H1 (cell line): ENCODE results near the gene HADHB. TPM values are rescaled to one million over a fixed set of nuclear protein-coding genes. Genes with fewer than 3 reads are reported as not detected.

Experiments used
- CTCF ChIA-PET: fragments of 300-600 bp; sonication (Branson Sonifier 250); formaldehyde crosslinking; loops from one replicate; lab custom pipeline; 2021; ENCODE audit not compliant: partially characterized antibody; lab: Charles Lee
- POLR2A ChIA-PET: fragments of 300-600 bp; sonication (Branson Sonifier 250); formaldehyde crosslinking; loops from one replicate; lab custom pipeline; 2021; ENCODE audit warnings: inconsistent platforms; ENCODE audit not compliant: partially characterized antibody; lab: Charles Lee
- DNase-seq, 2 experiments: peaks; one replicate each; pipeline versions ENCODE4 v3.0.0 to v3.0.0-alpha.2; 2010 to 2022; ENCODE audit warnings: low spot score in 2 of 2, low read depth in 1 of 2, mixed read lengths in 1 of 2
- FAIRE-seq: peaks from 2 replicates; lab custom pipeline; 2011; peaks lifted over from hg19 to GRCh38; lab: Jason Lieb, UNC
- H2AFZ ChIP-seq: 2 replicates; pipeline ENCODE4 v1.8.1; 2012; ENCODE audit warnings: low read length, inconsistent platforms
- H2AK5ac ChIP-seq: 2 replicates; pipeline ENCODE4 v1.6.1; 2013; ENCODE audit warnings: low read depth, low read length
- H2BK120ac ChIP-seq: replicated peaks from 2 replicates; pipeline ENCODE3; 2013; ENCODE audit warnings: low read depth, low read length, inconsistent platforms
- H2BK12ac ChIP-seq: 2 replicates; pipeline ENCODE4 v1.6.1; 2013; ENCODE audit warnings: low read depth, low read length
- H2BK15ac ChIP-seq: 2 replicates; pipeline ENCODE4 v1.6.1; 2013; ENCODE audit warnings: low read length
- H2BK20ac ChIP-seq: 2 replicates; pipeline ENCODE4 v1.6.1; 2013; ENCODE audit warnings: low read length
- H2BK5ac ChIP-seq: 2 replicates; pipeline ENCODE4 v1.6.1; 2013; ENCODE audit warnings: low read depth, low read length
- H3K14ac ChIP-seq: 2 replicates; pipeline ENCODE4 v1.6.1; 2013; ENCODE audit warnings: inconsistent platforms; ENCODE audit not compliant: insufficient read length
- H3K18ac ChIP-seq: 2 replicates; pipeline ENCODE4 v1.6.1; 2013; ENCODE audit warnings: low read length; ENCODE audit errors: extremely low read depth
- H3K23ac ChIP-seq: 2 replicates; pipeline ENCODE4 v1.6.1; 2013; ENCODE audit warnings: inconsistent platforms; ENCODE audit not compliant: insufficient read length
- H3K23me2 ChIP-seq: 2 replicates; pipeline ENCODE4 v1.6.1; 2013; ENCODE audit warnings: low read depth, low read length
- H3K27ac ChIP-seq: 2 replicates; pipeline ENCODE4 v1.6.1; 2011; ENCODE audit warnings: low read depth, low read length, inconsistent platforms
- H3K27me3 ChIP-seq, 4 experiments: replicated peaks in 1 of 4; 1 replicate in 1 of 4; 2 replicates in 3 of 4; pipeline versions ENCODE4 v1.6.1 to v1.8.1; 2011 to 2013; ENCODE audit warnings: low read length in 3 of 4, mild to moderate bottlenecking in 3 of 4, inconsistent platforms in 2 of 4, mixed read lengths in 2 of 4, moderate library complexity in 1 of 4; ENCODE audit not compliant: control insufficient read depth in 3 of 4, insufficient read depth in 3 of 4; ENCODE audit errors: extremely low read depth in 1 of 4
- H3K36me3 ChIP-seq, 4 experiments: 2 replicates each; pipeline versions ENCODE4 v1.6.1 to v1.8.1; 2011 to 2013; ENCODE audit warnings: mild to moderate bottlenecking in 4 of 4, low read length in 3 of 4, moderate library complexity in 2 of 4, control low read depth in 1 of 4, inconsistent platforms in 1 of 4; ENCODE audit not compliant: insufficient read depth in 4 of 4, control insufficient read depth in 2 of 4
- H3K4ac ChIP-seq: replicated peaks from 2 replicates; pipeline ENCODE3; 2013; ENCODE audit warnings: low read length, low read depth, mixed read lengths, inconsistent platforms; ENCODE audit not compliant: insufficient read length
- H3K4me1 ChIP-seq, 4 experiments: replicated peaks in 1 of 4; 1 replicate in 1 of 4; 2 replicates in 3 of 4; pipeline versions ENCODE4 v1.6.1 to v1.8.1; 2011 to 2013; ENCODE audit warnings: low read length in 3 of 4, inconsistent platforms in 2 of 4, mixed read lengths in 1 of 4; ENCODE audit not compliant: insufficient read depth in 4 of 4, control insufficient read depth in 3 of 4
- H3K4me2 ChIP-seq, 2 experiments: 2 replicates each; pipeline versions ENCODE4 v1.6.1 to v1.8.1; 2011 to 2013; ENCODE audit warnings: low read depth in 2 of 2, low read length in 2 of 2, control low read depth in 1 of 2, inconsistent platforms in 1 of 2, mild to moderate bottlenecking in 1 of 2; ENCODE audit not compliant: insufficient read depth in 1 of 2
- H3K4me3 ChIP-seq, 4 experiments: fragments of 200-600, 300-600 bp in 1 of 4; sonication (generic), shearing (Covaris generic), sonication (Bioruptor Twin) in 1 of 4; 2 replicates each; pipeline versions ENCODE4 v1.5.1 to v1.8.1; 2011 to 2016; ENCODE audit warnings: low read length in 4 of 4, low read depth in 3 of 4, control low read depth in 2 of 4, inconsistent platforms in 2 of 4, mild to moderate bottlenecking in 2 of 4, mixed read lengths in 1 of 4, moderate library complexity in 1 of 4; ENCODE audit not compliant: insufficient read depth in 2 of 4; ENCODE audit errors: extremely low read depth in 1 of 4
- H3K56ac ChIP-seq: replicated peaks from 2 replicates; pipeline ENCODE3; 2013; ENCODE audit warnings: low read depth, mild to moderate bottlenecking, mixed read lengths, low read length, inconsistent platforms; ENCODE audit not compliant: insufficient read length
- H3K79me1 ChIP-seq: 2 replicates; pipeline ENCODE4 v1.6.1; 2013; ENCODE audit warnings: low read depth, low read length, control low read depth
- H3K79me2 ChIP-seq, 2 experiments: 2 replicates each; pipeline versions ENCODE4 v1.6.1 to v1.8.1; 2012 to 2013; ENCODE audit warnings: low read length in 2 of 2, mild to moderate bottlenecking in 2 of 2, inconsistent platforms in 1 of 2; ENCODE audit not compliant: insufficient read depth in 2 of 2, control insufficient read depth in 1 of 2
- H3K9ac ChIP-seq, 4 experiments: replicated peaks in 1 of 4; 1 replicate in 1 of 4; 2 replicates in 3 of 4; pipeline versions ENCODE4 v1.6.1 to v1.8.1; 2011 to 2013; ENCODE audit warnings: low read depth in 3 of 4, low read length in 3 of 4, control low read depth in 2 of 4, mild to moderate bottlenecking in 2 of 4, moderate library complexity in 2 of 4, inconsistent platforms in 1 of 4; ENCODE audit errors: extremely low read depth in 1 of 4
- H3K9me3 ChIP-seq, 2 experiments: 2 replicates each; pipeline versions ENCODE4 v1.6.1 to v1.8.1; 2012 to 2013; ENCODE audit warnings: mild to moderate bottlenecking in 2 of 2, moderate library complexity in 2 of 2, control low read depth in 1 of 2, inconsistent platforms in 1 of 2, low read depth in 1 of 2, low read length in 1 of 2, mixed read lengths in 1 of 2; ENCODE audit not compliant: insufficient read depth in 2 of 2
- H4K20me1 ChIP-seq, 2 experiments: replicated peaks in 1 of 2; 2 replicates each; pipeline versions ENCODE3 to v1.8.1; 2011 to 2013; ENCODE audit warnings: inconsistent platforms in 2 of 2, low read length in 2 of 2, mild to moderate bottlenecking in 1 of 2; ENCODE audit not compliant: insufficient read depth in 2 of 2, control insufficient read depth in 1 of 2
- H4K5ac ChIP-seq: 2 replicates; pipeline ENCODE4 v1.6.1; 2013; ENCODE audit warnings: low read length, low read depth, mixed read lengths, inconsistent platforms; ENCODE audit not compliant: insufficient read length
- H4K8ac ChIP-seq: 2 replicates; pipeline ENCODE4 v1.8.0; 2013; ENCODE audit warnings: mild to moderate bottlenecking, moderate library complexity, low read length, inconsistent platforms; ENCODE audit not compliant: insufficient read depth; ENCODE audit errors: extremely low read depth
- H4K91ac ChIP-seq: replicated peaks from 2 replicates; pipeline ENCODE3; 2013; ENCODE audit warnings: low read length, mixed read lengths, inconsistent platforms; ENCODE audit not compliant: insufficient read length
- BRCA1 ChIP-seq: IDR thresholded peaks from 2 replicates; pipeline ENCODE4 v1.6.1; 2012; ENCODE audit warnings: low read depth, low read length, improper control_type of control experiment
- CHD1 ChIP-seq: IDR thresholded peaks from 2 replicates; pipeline ENCODE4 v1.6.1; 2012; ENCODE audit warnings: low read depth, low read length, improper control_type of control experiment
- FOSL1 ChIP-seq: IDR thresholded peaks from 2 replicates; pipeline ENCODE4 v1.6.1; 2011; ENCODE audit warnings: mild to moderate bottlenecking, low read depth, low read length, moderate library complexity; ENCODE audit not compliant: insufficient read depth
- GTF2F1 ChIP-seq: IDR thresholded peaks from 2 replicates; pipeline ENCODE4 v1.6.1; 2012; ENCODE audit warnings: low read depth, low read length, improper control_type of control experiment, borderline replicate concordance
- KDM1A ChIP-seq: fragments of 200-600, 300-600 bp; sonication (generic); IDR thresholded peaks from 2 replicates; pipeline ENCODE4 v1.7.1; 2016; ENCODE audit warnings: mild to moderate bottlenecking, low read length, borderline replicate concordance
- RBBP5 ChIP-seq: IDR thresholded peaks from 2 replicates; pipeline ENCODE4 v1.7.1; 2012; ENCODE audit warnings: low read depth, mild to moderate bottlenecking, inconsistent platforms, low read length, moderate library complexity, borderline replicate concordance
- RNF2 ChIP-seq: fragments of 200-900, 300-1000 bp; sonication (generic); IDR thresholded peaks from 2 replicates; pipeline ENCODE4 v1.7.1; 2016; ENCODE audit warnings: borderline replicate concordance, low read depth, mild to moderate bottlenecking, antibody characterized with exemption, low read length; ENCODE audit not compliant: poor library complexity, severe bottlenecking; ENCODE audit errors: missing control alignments
- SAP30 ChIP-seq: fragments of 300-600 bp; sonication (generic); IDR thresholded peaks from 2 replicates; pipeline ENCODE4 v1.7.1; 2012; ENCODE audit warnings: low read length, moderate library complexity, mild to moderate bottlenecking, inconsistent platforms; ENCODE audit not compliant: insufficient read depth, insufficient replicate concordance
- SIN3A ChIP-seq, 2 experiments: IDR thresholded peaks in 1 of 2; conservative IDR thresholded peaks in 1 of 2; 2 replicates each; pipeline ENCODE4 v1.6.1; 2011 to 2012; ENCODE audit warnings: low read length in 2 of 2, improper control_type of control experiment in 1 of 2, low read depth in 1 of 2, mild to moderate bottlenecking in 1 of 2
- TBP ChIP-seq: IDR thresholded peaks from 2 replicates; pipeline ENCODE4 v1.6.1; 2011; ENCODE audit warnings: low read depth, low read length, improper control_type of control experiment
- WGBS, 2 experiments: shearing (Covaris generic) in 1 of 2; methylation state at CpG; one replicate each; pipeline versions ENCODE4 v1.1.6 to v1.1.7; 2013 to 2015; ENCODE audit warnings: low lambda C conversion rate in 2 of 2, mixed read lengths in 2 of 2, inconsistent platforms in 1 of 2, low coverage in 1 of 2, missing lambda C conversion rate in 1 of 2; ENCODE audit not compliant: insufficient replicate concordance in 2 of 2, insufficient coverage in 1 of 2, insufficient read length in 1 of 2; ENCODE audit errors: extremely low coverage in 1 of 2, missing lambda C conversion rate in 1 of 2; 5-methylcytosine and 5-hydroxymethylcytosine counted together
- polyA plus RNA-seq, 7 experiments: library from polyadenylated mRNA; depleted of rRNA in 3 of 7; stranded (reverse) in 5 of 7; unstranded in 2 of 7; fragments of >200 nt in 5 of 7; fragments of 200-250 nt in 2 of 7; gene quantifications; 1 replicate in 5 of 7; 2 replicates in 1 of 7; 4 replicates in 1 of 7; pipeline versions ENCODE4 v1.2.1 to v1.2.3, GENCODE V29; 2011 to 2013; ENCODE audit warnings: missing spikeins in 2 of 7, mixed read lengths in 2 of 7
- total RNA-seq: library from RNA; stranded (reverse); fragmentation: NEBNext Ultra II Directional; extraction: Animal tissue kit (Norgen Biotek cat#: 25700); gene quantifications from 2 replicates; pipeline ENCODE4 v1.2.1, GENCODE V29; 2021
- TF ChIP-seq, protein P1 (sequence below): IDR thresholded peaks from 2 replicates; pipeline ENCODE4 v1.6.1; 2012; ENCODE audit warnings: inconsistent platforms
- TF ChIP-seq, protein P2 (sequence below): IDR thresholded peaks from 2 replicates; pipeline ENCODE4 v1.6.1; 2011; ENCODE audit warnings: low read depth, mild to moderate bottlenecking, low read length; ENCODE audit not compliant: insufficient read depth

Gene HADHB
- total and polyA plus RNA-seq, 2 of the 8 experiments (the other 6 are each of a cell fraction or from before 2014, with no cell fraction given), result 47.7 to 52.3 TPM

DNA sequence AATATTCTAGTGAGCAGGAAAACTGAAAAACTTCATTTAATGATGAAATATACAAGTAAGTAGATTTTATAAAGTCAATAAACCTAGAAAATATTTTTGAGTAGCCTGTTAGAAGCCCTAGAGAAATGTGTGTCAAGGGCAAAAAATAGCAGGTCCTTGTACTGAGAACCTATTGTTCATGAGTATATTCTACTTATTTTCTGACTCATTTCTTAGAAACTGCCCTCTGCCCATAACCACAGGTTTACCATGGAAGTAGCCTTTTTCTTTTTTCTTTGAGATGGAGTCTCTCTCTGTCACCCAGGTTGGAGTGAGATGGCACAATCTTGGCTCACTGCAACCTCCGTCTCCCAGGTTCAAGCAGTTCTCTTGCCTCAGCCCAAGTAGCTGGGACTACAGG, 81.8 kb downstream of the HADHB start:
- Histone ChIP-seq H3K23me2 (no peaks in the 10 kb centered on the region), H4K91ac (no peak overlapping the region), H2AK5ac (no peak overlapping the region), H3K36me3 (no peaks in the 10 kb centered on the region), H3K14ac (no peak overlapping the region), H3K56ac (no peak overlapping the region), H2AFZ (no peak overlapping the region), H2BK5ac (no peak overlapping the region), H4K8ac (no peak overlapping the region), H2BK15ac (no peak overlapping the region), H4K5ac (no peak overlapping the region), H3K9me3 (no peaks in the 10 kb centered on the region), H3K4me2 (no peak overlapping the region), H3K27ac (no peak overlapping the region), H4K20me1 (no peaks in the 10 kb centered on the region), H3K79me2 (no peaks in the 10 kb centered on the region), H3K23ac (no peak overlapping the region), H3K4me1 (no peaks in the 10 kb centered on the region), H2BK20ac (no peak overlapping the region), H2BK120ac (no peak overlapping the region), H3K9ac (no peak overlapping the region), H3K18ac (no peak overlapping the region), H3K27me3 (no peaks in the 10 kb centered on the region; a peak in 1 of 7 replicates), H3K4ac (no peak overlapping the region), H3K4me3 (no peak overlapping the region), H3K79me1 (no peaks in the 10 kb centered on the region), H2BK12ac (no peak overlapping the region)
- FAIRE-seq (no peak), DNase-seq (no peak)
- POLR2A ChIA-PET, result interaction anchor here (0.7 to 1.5 kb wide), 3 partner anchors 9 to 17 kb away, joined by 3 to 4 read pairs (median 4); no protein-coding TSS in a partner anchor
- WGBS, 2 experiments, result 75% methylated on average over 1 of the region's 1 CpG; no CpG with 5 or more reads in 1 of the 2 experiments
- CTCF ChIA-PET, result interaction anchor here (0.8 to 1.2 kb wide), 6 partner anchors 8 to 155 kb away, joined by 3 to 6 read pairs (median 3); no protein-coding TSS in a partner anchor
- no peak for TF ChIP-seq KDM1A
- TF ChIP-seq FOSL1, result no peak
- TF ChIP-seq RBBP5, result no peak
- no peak for TF ChIP-seq RNF2
- TF ChIP-seq, protein P1, sequence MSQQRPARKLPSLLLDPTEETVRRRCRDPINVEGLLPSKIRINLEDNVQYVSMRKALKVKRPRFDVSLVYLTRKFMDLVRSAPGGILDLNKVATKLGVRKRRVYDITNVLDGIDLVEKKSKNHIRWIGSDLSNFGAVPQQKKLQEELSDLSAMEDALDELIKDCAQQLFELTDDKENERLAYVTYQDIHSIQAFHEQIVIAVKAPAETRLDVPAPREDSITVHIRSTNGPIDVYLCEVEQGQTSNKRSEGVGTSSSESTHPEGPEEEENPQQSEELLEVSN, result no peak
- no peak for TF ChIP-seq SAP30
- no peak for TF ChIP-seq TBP
- TF ChIP-seq BRCA1, result no peak
- TF ChIP-seq CHD1, result no peak
- no peak for TF ChIP-seq GTF2F1
- TF ChIP-seq, protein P2, sequence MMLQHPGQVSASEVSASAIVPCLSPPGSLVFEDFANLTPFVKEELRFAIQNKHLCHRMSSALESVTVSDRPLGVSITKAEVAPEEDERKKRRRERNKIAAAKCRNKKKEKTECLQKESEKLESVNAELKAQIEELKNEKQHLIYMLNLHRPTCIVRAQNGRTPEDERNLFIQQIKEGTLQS, result no peak
- TF ChIP-seq SIN3A (conservative IDR thresholded peaks at IDR 0.05 in 1 of 2, IDR thresholded peaks at IDR 0.05 in 1 of 2; ENCODE audit: low read depth in 1 of 2, low read length in 2 of 2), result no peak
